ENCODE results near the gene HSDL2. TPM values are rescaled to one million over a fixed set of nuclear protein-coding genes. Genes with fewer than 3 reads are reported as not detected.
"Not testable (repeated sequence)": the region's sequence is repeated elsewhere in the genome, so short reads cannot be mapped to it uniquely, and the experiment has no call there.

The HSDL2 gene
- total RNA-seq, 1 experiment from 2014 or later, result 45.8 TPM

DNA sequence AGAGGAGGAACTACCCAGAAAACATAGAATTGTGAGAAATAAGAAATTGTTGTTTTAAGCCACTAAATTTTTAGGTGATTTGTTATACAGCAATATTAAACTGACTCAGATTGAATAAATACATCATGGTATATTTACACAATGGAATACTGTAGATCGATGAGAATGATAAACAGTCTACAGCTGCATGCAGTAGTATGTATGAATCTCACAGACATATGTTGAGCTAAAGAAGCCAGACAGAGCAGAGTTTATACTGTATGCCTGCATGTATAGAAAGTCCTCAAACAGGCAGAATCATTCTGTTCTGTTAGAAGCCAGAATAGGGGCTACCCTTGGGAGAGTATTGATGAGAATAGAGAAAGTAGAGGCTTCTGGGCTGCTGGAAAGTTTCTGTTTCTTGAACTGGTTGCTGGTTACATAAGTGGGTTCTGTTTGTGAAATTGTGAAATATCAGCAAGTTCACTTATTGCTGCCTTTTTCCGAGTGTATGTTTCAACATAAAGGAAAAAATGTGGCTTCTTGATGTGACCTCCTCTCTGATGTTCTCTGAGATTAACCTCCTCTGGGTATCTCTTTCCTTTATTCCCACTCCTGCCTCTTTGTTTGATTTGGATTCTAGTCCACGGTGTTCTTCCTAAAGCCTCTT lies 116.3 kb downstream of the HSDL2 start:
- no peak for DNase-seq (ENCODE audit: low read depth)

DNA sequence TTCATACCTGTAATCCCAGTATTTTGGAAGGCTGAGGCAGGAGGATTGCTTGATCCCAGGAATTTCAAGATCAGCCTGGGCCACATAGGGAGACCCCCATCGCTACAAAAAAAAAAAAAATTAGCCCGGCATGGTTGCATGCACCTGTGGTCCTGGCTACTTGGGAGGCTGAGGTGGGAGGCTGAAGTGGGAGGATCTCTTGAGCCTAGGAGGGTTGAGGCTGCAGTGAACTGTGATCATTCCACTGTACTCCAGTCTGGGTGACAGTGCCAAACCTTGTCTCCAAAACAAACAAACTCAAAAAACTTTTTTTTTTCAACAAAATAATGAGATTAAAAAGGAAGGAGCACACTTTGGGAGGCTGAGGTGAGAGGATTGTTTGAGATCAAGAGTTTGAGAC lies 120.9 kb downstream of the HSDL2 start:
- DNase-seq (ENCODE audit: low read depth), result no peak

DNA sequence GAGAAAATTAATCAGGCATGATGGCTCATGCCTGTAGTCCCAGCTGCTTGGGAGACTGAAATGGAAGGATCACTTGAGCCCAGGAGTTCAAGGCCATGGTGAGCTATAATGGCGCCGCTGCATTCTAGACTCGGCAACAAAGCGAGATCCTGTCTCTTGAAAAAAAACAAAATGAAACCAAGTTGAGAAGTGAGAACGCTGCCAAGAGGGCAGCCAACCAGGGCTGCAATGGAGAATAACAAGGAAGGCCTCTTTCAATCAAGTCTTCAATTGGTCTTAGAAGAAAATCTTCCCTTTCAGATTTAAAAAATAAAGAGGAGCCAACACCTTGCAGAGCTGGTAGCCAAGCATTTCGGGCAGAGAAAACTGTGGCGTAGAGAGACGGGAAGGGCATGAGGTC lies 121.4 kb downstream of the HSDL2 start:
- DNase-seq (ENCODE audit: low read depth), result no peak

DNA sequence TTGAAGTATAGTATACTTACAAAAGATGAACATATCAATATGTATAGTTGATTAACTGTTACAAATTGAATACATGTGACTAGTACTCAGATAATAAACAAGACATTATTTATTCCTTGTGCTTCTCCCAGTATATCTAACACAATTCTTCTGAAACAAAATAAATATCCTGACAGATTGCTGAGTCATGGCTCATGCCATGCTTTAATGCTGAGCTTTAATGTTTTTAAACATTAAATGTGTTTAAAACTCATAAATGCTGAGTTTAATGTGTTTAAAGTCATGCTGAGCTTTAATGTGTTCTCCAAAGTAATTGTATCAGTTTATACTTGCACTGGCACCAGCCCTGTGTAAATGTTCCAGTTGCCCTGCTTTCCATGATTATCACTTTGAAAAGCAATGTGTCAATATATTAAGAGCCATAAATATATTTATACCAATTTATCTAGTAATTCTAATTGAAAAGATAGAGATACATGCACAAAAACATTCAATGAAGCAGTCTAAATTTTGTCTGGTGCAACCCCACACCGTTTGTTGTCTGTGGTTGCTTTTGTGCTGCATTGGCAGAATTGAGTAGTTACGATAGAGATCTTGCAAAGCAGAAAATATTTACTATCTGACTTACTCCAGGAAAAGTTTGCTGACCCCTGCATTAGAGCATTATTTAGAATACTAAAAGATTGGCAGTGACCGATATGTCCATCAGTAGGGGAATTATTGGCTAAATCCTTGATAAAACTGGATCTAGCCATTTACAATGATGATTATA lies 122.5 kb downstream of the HSDL2 start:
- no peak for DNase-seq (ENCODE audit: low read depth)

DNA sequence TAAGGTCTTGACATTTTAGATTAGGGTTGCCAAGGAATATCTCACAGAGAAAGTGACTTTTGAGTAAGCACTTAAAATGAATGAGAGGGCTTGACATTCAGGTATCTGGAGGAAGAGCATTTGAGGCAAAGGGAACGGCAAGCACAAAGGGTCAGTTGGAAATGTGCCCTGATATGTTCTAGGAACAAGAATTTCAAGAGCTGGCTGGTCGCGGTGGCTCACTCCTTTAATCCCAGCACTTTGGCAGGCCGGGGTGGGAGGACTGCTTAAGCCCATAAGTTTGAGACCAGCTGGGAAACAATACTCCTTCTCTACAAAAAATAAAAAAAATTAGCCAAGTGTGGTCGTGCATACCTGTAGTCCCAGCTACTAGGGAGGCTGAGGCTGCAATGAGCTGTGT lies 123.3 kb downstream of the HSDL2 start:
- no peak for DNase-seq (ENCODE audit: low read depth)

DNA sequence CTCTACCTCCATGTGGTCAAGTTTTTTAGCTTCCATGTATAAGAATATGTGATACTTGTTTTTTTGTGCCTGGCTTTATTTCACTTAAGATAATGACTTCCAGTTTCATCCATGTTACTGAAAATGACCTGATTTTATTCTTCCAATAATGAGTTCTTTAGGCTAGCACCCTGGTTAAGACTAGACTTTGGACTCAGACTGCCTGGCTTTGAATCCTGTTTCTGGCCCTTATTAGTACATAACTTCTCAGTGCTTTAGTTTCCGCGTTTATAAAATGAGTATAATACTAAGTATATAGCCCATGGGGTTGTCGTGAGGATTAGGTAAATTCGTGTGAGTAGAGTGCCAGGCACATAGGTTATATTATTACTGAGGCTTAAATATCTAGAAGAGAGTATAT lies 125.2 kb downstream of the HSDL2 start:
- no peak for DNase-seq (ENCODE audit: low read depth)

DNA sequence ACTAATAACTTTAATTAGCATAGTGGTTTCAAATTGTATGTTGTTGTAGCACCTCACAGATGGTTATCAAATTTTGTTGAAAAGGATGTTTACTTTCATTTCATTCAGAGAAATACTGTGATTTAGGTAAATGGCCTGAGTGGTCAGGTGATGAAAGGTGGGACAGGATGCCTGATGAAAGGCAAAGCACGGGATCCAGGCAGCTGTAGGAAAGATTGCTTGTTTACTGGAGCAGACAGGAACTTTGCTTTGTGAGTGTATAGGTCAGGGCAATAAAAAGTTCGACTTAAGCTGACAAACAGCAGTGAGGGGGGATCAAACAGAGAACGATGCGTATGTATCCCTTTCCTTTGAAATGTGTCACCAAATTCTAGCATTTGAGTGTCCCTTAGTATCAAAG lies 125.7 kb downstream of the HSDL2 start:
- no peak for DNase-seq (ENCODE audit: low read depth)

DNA sequence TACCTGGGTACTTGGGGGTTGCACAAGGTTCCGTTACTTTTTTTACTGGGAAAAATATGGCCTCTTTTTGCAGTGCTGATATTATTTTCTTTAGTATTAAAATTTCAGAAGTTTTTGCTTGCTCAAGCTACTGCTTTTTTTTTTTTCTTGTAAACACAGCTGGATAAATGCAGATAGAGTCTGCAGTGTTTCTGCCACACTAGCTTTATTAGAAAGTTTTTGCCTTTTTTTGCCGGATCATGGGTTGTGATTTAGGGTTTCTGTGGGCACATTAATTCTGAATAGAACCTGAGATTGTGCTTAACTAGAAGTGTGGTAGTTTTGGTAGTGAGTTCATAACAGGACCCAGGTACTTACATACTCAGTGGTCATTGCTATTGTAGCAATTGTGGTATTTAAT lies 126.7 kb downstream of the HSDL2 start:
- no peak for DNase-seq (ENCODE audit: low read depth)

DNA sequence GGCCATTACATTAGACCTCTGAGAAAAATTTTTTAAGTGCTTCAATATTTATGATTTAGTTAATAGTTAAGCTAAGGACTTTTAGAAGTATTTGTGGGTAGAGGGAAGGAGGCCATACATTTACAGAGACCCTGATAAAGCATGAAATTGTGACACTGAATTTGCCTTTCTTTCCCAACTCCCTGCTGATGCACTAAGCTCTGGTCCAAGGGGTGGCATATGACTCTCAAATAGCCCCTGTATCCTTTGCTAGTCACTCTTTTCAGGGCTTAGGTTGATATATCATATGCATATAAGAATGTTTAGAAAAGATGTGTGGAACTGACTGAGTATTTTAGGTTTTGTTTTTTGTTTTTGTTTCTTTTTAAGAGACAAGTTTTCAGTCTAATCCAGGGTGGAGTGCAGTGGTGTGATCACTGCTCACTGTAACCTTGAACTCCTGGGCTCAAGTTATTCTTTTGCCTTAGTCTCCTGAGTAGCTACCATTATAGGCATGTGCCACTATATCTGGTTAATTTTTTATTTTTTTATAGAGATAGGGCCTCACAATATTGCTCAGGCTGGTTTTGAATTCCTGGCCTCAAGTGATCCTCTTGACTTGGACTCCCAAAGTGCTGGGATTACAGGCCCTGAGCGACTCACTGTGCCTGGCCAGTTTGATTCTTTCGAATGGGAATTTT lies 127.2 kb downstream of the HSDL2 start:
- no peak for DNase-seq (ENCODE audit: low read depth)

DNA sequence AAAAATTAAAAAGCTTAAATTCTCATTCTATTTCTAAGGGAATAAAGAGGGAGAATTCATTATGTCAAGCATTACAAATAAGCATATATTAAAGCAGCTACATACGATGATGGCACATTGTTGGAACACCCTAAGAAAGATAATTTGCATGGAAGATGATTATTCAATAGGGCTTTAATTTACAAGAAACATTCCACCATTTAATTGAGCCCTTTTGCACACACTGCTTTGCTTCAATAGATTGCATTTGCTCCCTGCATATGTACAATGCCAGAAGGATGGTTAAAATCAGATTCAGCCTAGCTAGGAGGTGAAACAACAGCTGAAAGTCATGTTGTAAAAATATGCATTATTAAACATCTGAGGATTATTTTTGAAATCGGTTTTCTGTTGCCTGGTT lies 128.5 kb downstream of the HSDL2 start:
- no peak for DNase-seq (ENCODE audit: low read depth)

DNA sequence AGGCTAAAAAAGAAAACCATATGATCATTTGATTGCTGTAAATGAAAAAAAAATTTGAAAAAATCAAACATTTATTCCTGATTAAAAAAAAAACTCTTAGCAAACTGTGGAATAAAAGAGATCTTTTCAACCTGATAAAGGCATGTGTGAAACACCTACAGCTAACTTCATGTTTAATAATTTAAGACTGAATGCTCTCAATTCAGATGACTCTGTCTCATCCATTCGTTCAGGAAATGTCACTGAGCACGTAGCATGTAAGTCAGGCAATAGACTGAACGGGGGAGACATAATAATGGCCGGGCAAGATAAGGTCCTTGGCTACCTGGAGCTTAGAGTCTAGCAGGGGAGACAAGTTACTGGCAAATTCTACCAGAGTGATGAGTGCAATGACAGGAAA lies 132.5 kb downstream of the HSDL2 start:
- not testable (repeated sequence) for DNase-seq (ENCODE audit: low read depth)

DNA sequence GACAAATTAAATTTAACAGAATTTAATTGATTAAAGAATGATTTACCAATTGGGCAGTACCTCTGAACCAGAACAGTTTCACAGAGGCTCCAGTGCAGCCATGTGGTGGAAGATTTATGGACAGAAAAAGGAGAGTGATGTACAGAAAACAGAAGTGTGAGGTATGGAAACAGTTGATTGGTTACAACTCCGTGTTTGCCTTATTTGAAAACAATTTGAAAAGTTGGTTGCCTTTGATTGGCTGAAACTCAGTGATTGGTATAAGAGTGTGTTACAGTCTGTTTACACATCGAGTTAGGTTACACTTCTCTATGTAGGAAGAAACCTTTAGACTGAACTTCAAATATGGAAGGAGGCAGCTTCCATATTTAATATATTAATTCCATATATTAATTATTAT lies 136.9 kb downstream of the HSDL2 start:
- DNase-seq (ENCODE audit: low read depth), result no peak

DNA sequence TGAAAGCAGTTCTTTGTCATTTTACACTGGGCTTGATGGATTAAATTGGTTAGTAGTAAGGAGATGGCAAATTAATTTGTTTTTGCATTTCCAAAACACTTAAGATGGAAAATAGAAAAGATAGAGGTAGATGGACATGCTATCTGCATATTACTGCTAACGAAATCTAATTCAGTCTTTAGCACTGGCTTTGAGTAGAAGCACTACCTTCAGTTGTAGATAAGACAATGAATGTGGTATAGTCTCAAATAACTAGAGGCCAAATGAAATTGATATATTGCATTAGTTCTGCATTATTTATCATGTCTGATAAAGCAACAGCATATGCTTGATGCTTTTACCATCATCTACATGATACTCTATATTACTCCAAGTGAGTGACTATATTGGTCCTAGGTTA lies 140.2 kb downstream of the HSDL2 start:
- DNase-seq (ENCODE audit: low read depth), result no peak

DNA sequence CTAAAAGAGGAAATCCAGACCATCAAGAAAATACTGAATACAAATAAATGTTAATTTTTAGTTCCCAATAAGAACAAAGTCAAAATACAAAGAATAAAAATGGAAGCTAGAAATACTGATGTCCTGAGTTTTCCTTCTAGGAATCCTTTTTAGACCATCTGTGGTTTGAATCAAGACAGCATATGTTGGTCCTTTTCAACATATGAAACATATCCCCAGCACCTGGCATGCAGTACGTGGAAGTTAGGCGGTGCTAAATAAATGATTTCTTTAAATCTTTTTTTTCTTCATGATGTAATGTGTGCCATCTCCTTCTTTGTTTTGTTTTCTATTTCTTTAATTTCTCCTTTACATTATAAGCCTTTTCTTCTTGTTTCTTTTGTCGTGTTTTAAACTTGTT lies 140.7 kb downstream of the HSDL2 start:
- peak; percentile 18 for DNase-seq (ENCODE audit: low read depth)

Other genes with a start within 250 kb of the HSDL2 start
- 5.5 and 6.8 TPM in 2 replicates for gene SUSD1, start 204.8 kb upstream of the HSDL2 start, total RNA-seq (2014; rRNA removed)
- 31.7 and 35.7 TPM in 2 replicates for gene PTBP3, start 46.5 kb upstream of the HSDL2 start, total RNA-seq (2014; rRNA removed)
- gene KIAA1958, start 106.7 kb downstream of the HSDL2 start, total RNA-seq (2014; rRNA removed), result 0.71 and 1.4 TPM in 2 replicates

Measured in LHCN-M2 (cell line).